H9 (cell line): Measurements from ENCODE around the gene SLC4A9. TPM values are rescaled to one million over a fixed set of nuclear protein-coding genes. Genes with fewer than 3 reads are reported as not detected.

Source experiments
- DNase-seq: peaks from one replicate; pipeline ENCODE4 v3.0.0-alpha.2; 2017
- H2AFZ ChIP-seq: one replicate; pipeline ENCODE4 v1.6.1; 2013; ENCODE audit warnings: mild to moderate bottlenecking, low read length, control low read depth, moderate library complexity
- H2AK5ac ChIP-seq: 2 replicates; pipeline ENCODE4 v1.6.1; 2013; ENCODE audit warnings: low read length, control low read depth, mixed read lengths; ENCODE audit not compliant: insufficient read length
- H2BK120ac ChIP-seq: one replicate; pipeline ENCODE4 v1.6.1; 2013; ENCODE audit warnings: low read depth, mild to moderate bottlenecking, low read length, control low read depth, inconsistent platforms; ENCODE audit not compliant: poor library complexity, severe bottlenecking
- H2BK12ac ChIP-seq: 2 replicates; pipeline ENCODE4 v1.6.1; 2013; ENCODE audit warnings: low read length, control low read depth, mixed read lengths, low read depth; ENCODE audit not compliant: insufficient read length
- H2BK15ac ChIP-seq: 2 replicates; pipeline ENCODE4 v1.6.1; 2013; ENCODE audit warnings: low read depth, low read length, control low read depth
- H2BK20ac ChIP-seq: one replicate; pipeline ENCODE4 v1.6.1; 2013; ENCODE audit warnings: low read depth, mild to moderate bottlenecking, low read length, control low read depth, inconsistent platforms; ENCODE audit not compliant: poor library complexity, severe bottlenecking
- H2BK5ac ChIP-seq: 2 replicates; pipeline ENCODE4 v1.6.1; 2013; ENCODE audit warnings: low read length, control low read depth, mixed read lengths; ENCODE audit not compliant: insufficient read length
- H3K14ac ChIP-seq: 2 replicates; pipeline ENCODE4 v1.6.1; 2013; ENCODE audit warnings: low read length, control low read depth; ENCODE audit not compliant: insufficient read depth
- H3K18ac ChIP-seq: 2 replicates; pipeline ENCODE4 v1.6.1; 2013; ENCODE audit warnings: low read depth, mild to moderate bottlenecking, mixed read lengths, low read length, control low read depth; ENCODE audit not compliant: insufficient read length
- H3K23ac ChIP-seq: 2 replicates; pipeline ENCODE4 v1.6.1; 2013; ENCODE audit warnings: low read length, control low read depth, mixed read lengths, low read depth; ENCODE audit not compliant: insufficient read length
- H3K23me2 ChIP-seq: 2 replicates; pipeline ENCODE4 v1.6.1; 2013; ENCODE audit warnings: low read depth, mild to moderate bottlenecking, mixed read lengths, low read length, control low read depth; ENCODE audit not compliant: insufficient read length, poor library complexity, severe bottlenecking
- H3K27ac ChIP-seq: 2 replicates; pipeline ENCODE4 v1.5.1; 2013; ENCODE audit warnings: low read length, control low read depth, mixed read lengths, low read depth; ENCODE audit not compliant: insufficient read length
- H3K27me3 ChIP-seq: 2 replicates; pipeline ENCODE4 v1.6.1; 2013; ENCODE audit warnings: low read length, control low read depth, inconsistent platforms; ENCODE audit not compliant: insufficient read depth
- H3K4ac ChIP-seq: 2 replicates; pipeline ENCODE4 v1.6.1; 2013; ENCODE audit warnings: low read depth, mild to moderate bottlenecking, control low read depth, inconsistent platforms, low read length, moderate library complexity
- H3K4me1 ChIP-seq: 2 replicates; pipeline ENCODE4 v1.6.1; 2013; ENCODE audit warnings: low read length, control low read depth, inconsistent platforms; ENCODE audit not compliant: insufficient read depth
- H3K4me2 ChIP-seq: 2 replicates; pipeline ENCODE4 v1.6.1; 2013; ENCODE audit warnings: low read length, control low read depth, mixed read lengths; ENCODE audit not compliant: insufficient read length, insufficient read depth
- H3K56ac ChIP-seq: 2 replicates; pipeline ENCODE4 v1.6.1; 2013; ENCODE audit warnings: low read depth, mild to moderate bottlenecking, mixed read lengths, low read length, control low read depth; ENCODE audit not compliant: insufficient read length
- H3K79me1 ChIP-seq: 2 replicates; pipeline ENCODE4 v1.6.1; 2013; ENCODE audit warnings: low read depth, mild to moderate bottlenecking, moderate library complexity, low read length, control low read depth, inconsistent platforms; ENCODE audit not compliant: insufficient read depth, poor library complexity, severe bottlenecking
- H3K79me2 ChIP-seq: 2 replicates; pipeline ENCODE4 v1.6.1; 2013; ENCODE audit warnings: low read length, control low read depth, inconsistent platforms; ENCODE audit not compliant: insufficient read depth
- H3K9ac ChIP-seq: 2 replicates; pipeline ENCODE4 v1.6.1; 2013; ENCODE audit warnings: low read length, control low read depth, mixed read lengths; ENCODE audit not compliant: insufficient read length; ENCODE audit errors: extremely low read depth
- H3K9me3 ChIP-seq: one replicate; pipeline ENCODE4 v1.6.1; 2013; ENCODE audit warnings: low read depth, low read length, inconsistent platforms; ENCODE audit not compliant: control insufficient read depth
- H3T11ph ChIP-seq: one replicate; pipeline ENCODE4 v1.6.1; 2013; ENCODE audit warnings: mild to moderate bottlenecking, low read length, control low read depth, inconsistent platforms
- H4K20me1 ChIP-seq: one replicate; pipeline ENCODE4 v1.6.1; 2013; ENCODE audit not compliant: control insufficient read depth, insufficient read length, insufficient read depth
- H4K5ac ChIP-seq: 2 replicates; pipeline ENCODE4 v1.6.1; 2013; ENCODE audit warnings: low read depth, mild to moderate bottlenecking, mixed read lengths, low read length, control low read depth; ENCODE audit not compliant: insufficient read length
- H4K8ac ChIP-seq: replicated peaks from 2 replicates; pipeline ENCODE4 v1.6.1; 2013; ENCODE audit warnings: low read length, control low read depth, mixed read lengths, low read depth; ENCODE audit not compliant: insufficient read length
- H4K91ac ChIP-seq: 2 replicates; pipeline ENCODE4 v1.6.1; 2013; ENCODE audit warnings: low read depth, mild to moderate bottlenecking, moderate library complexity, mixed read lengths, low read length, control low read depth; ENCODE audit not compliant: insufficient read length
- H3K27ac Mint-ChIP-seq, 3 experiments: 2 replicates in 2 of 3; 3 replicates in 1 of 3; pipeline ENCODE4 v1.8.0; 2020 to 2021; ENCODE audit warnings: mixed read lengths in 3 of 3, mild to moderate bottlenecking in 1 of 3, moderate library complexity in 1 of 3
- H3K27me3 Mint-ChIP-seq: 2 replicates; pipeline ENCODE4 v1.8.0; 2021; ENCODE audit warnings: low read depth, mild to moderate bottlenecking, moderate library complexity, mixed read lengths
- H3K36me3 Mint-ChIP-seq, 3 experiments: 2 replicates in 2 of 3; 3 replicates in 1 of 3; pipeline ENCODE4 v1.8.0; 2020 to 2021; ENCODE audit warnings: low read depth in 3 of 3, mixed read lengths in 3 of 3; ENCODE audit not compliant: insufficient read depth in 1 of 3
- H3K4me1 Mint-ChIP-seq, 2 experiments: 2 replicates each; pipeline ENCODE4 v1.8.0; 2020; ENCODE audit warnings: mixed read lengths in 2 of 2
- H3K4me3 Mint-ChIP-seq, 2 experiments: 2 replicates in 1 of 2; 3 replicates in 1 of 2; pipeline ENCODE4 v1.8.0; 2020 to 2021; ENCODE audit warnings: mild to moderate bottlenecking in 2 of 2, mixed read lengths in 2 of 2, moderate library complexity in 1 of 2
- H3K9me3 Mint-ChIP-seq, 2 experiments: 2 replicates in 1 of 2; 3 replicates in 1 of 2; pipeline ENCODE4 v1.8.0; 2020; ENCODE audit warnings: mild to moderate bottlenecking in 2 of 2, mixed read lengths in 2 of 2, moderate library complexity in 1 of 2
- CTCF ChIP-seq: fragments of 200-600 bp; sonication (generic); conservative IDR thresholded peaks from 3 replicates; pipeline ENCODE4 v1.8.0; 2021; ENCODE audit warnings: antibody characterized with exemption, mild to moderate bottlenecking
- WGBS: extraction: QIAGEN DNeasy Blood & Tissue Kit; methylation state at CpG from one replicate; pipeline ENCODE4 v1.1.7; 2013; ENCODE audit warnings: missing lambda C conversion rate, low lambda C conversion rate, mixed read lengths; ENCODE audit not compliant: insufficient read length; ENCODE audit errors: extremely low coverage; 5-methylcytosine and 5-hydroxymethylcytosine counted together
- total RNA-seq: library from RNA; stranded (reverse); gene quantifications from 2 replicates; pipeline ENCODE4 v1.2.1, GENCODE V29; 2021

SLC4A9 gene
- total RNA-seq, 1 experiment from 2014 or later, result 0.07 TPM

DNA sequence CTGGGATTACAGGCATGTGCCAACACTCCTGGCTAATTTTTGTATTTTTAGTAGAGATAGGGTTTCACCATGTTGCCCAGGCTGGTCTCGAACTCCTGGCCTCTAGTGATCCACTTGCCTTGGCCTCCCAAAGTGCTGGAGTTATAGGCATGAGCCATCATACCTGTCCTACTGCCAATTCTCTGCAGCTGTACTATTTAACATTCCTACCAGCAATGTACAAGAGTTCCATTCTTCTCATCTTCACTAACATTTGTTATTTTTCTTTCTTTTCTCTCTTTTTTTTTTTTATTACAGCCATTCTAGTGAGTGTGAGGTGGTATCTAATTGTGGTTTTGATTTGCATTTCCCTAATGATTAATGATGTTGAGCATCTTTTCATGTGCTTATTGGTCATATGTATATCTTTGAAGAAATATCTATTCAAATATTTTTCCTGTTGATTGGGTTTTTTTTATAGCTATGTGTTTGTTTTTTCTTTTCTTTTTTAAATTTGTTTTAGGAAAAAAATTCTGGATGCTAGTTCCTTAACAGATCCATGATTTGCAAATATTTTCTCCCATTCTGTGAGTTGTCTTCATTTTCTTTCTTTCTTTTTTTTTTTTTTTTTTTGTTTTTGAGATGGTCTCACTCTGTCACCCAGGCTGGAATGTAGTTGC is 59.0 kb downstream of the SLC4A9 start:
- H3K9ac ChIP-seq, result no peak overlapping the region
- no peaks in the 10 kb centered on the region for H3K23me2 ChIP-seq
- no peaks in the 10 kb centered on the region for H3K27me3 ChIP-seq
- H2AFZ ChIP-seq, result no peak overlapping the region
- no peak overlapping the region for H2AK5ac ChIP-seq
- no peak overlapping the region for H2BK12ac ChIP-seq
- no peak overlapping the region for H4K91ac ChIP-seq
- TF ChIP-seq CTCF, result no peak
- no peak overlapping the region for H3K4ac ChIP-seq
- H3K14ac ChIP-seq, result no peak overlapping the region
- no peaks in the 10 kb centered on the region for H3K9me3 Mint-ChIP-seq
- H3K4me1 ChIP-seq, result no peaks in the 10 kb centered on the region
- no peak overlapping the region for H2BK15ac ChIP-seq
- no peak overlapping the region for H3K4me2 ChIP-seq
- H3K4me1 Mint-ChIP-seq, result peaks cover 10 to 21% of the 10 kb centered on the region in 2 experiments
- H3K27me3 Mint-ChIP-seq, result no peaks in the 10 kb centered on the region
- no peaks in the 10 kb centered on the region for H3K9me3 ChIP-seq
- no peak overlapping the region for H4K8ac ChIP-seq
- no peak overlapping the region for H3K4me3 Mint-ChIP-seq
- H3T11ph ChIP-seq, result no peak overlapping the region
- H4K5ac ChIP-seq, result no peak overlapping the region
- H3K27ac ChIP-seq, result no peak overlapping the region
- no peak overlapping the region for H2BK20ac ChIP-seq
- H3K56ac ChIP-seq, result no peak overlapping the region
- H2BK120ac ChIP-seq, result no peak overlapping the region
- WGBS, result no CpG with 5 or more reads among the region's 1 CpG
- H3K18ac ChIP-seq, result no peak overlapping the region
- no peak overlapping the region for H3K23ac ChIP-seq
- no peaks in the 10 kb centered on the region for H4K20me1 ChIP-seq
- peak overlapping the region in 2 of 3 experiments; percentile 40 to 62; a peak in 2 of 7 replicates for H3K27ac Mint-ChIP-seq
- H3K79me2 ChIP-seq, result peaks cover 25% of the 10 kb centered on the region; the same call in 1 of the 2 replicates
- H3K36me3 Mint-ChIP-seq, result peaks cover 4 to 8% (median 7%) of the 10 kb centered on the region in 3 experiments; a peak in 6 of 7 replicates
- peaks cover 10% of the 10 kb centered on the region for H3K79me1 ChIP-seq
- no peak overlapping the region for H2BK5ac ChIP-seq
- no peak for DNase-seq
